GM12878 (cell line): Measurements from ENCODE around the gene HELZ. TPM values are rescaled to one million over a fixed set of nuclear protein-coding genes. Genes with fewer than 3 reads are reported as not detected.
A peak's percentile ranks its signal among the peaks of the same experiment; 100 is the strongest.

Experiments used
- ATAC-seq: fragments of 200-7000 bp; cut with Tn5 transposase; 3 replicates; pipeline ENCODE4 v1.9.1; 2020; ENCODE audit warnings: mild to moderate bottlenecking, moderate library complexity
- BruUV-seq: library from RNA; stranded (reverse); fragments of 400-500 nt; replicated peaks from 2 replicates; lab custom pipeline; 2021; lab: Mats Ljungman, UMichigan
- CTCF ChIA-PET: fragments of 300-600 bp; sonication (Branson Sonifier 250); formaldehyde crosslinking; extraction: SDS; loops from one replicate; lab custom pipeline; 2021; ENCODE audit warnings: inconsistent platforms; lab: Yijun Ruan, JAX
- POLR2A ChIA-PET: fragments of 350-600 bp; formaldehyde crosslinking; extraction: SDS; loops from one replicate; lab custom pipeline; 2021; ENCODE audit warnings: inconsistent platforms; lab: Charles Lee
- RAD21 ChIA-PET: fragments of 300-600 bp; sonication (Branson Sonifier 250); formaldehyde crosslinking; loops from one replicate; lab custom pipeline; 2023; ENCODE audit warnings: antibody characterized with exemption; ENCODE audit not compliant: unreplicated experiment; lab: Charles Lee
- SMC1A ChIA-PET: fragments of 300-600 bp; sonication (Branson Sonifier 250); formaldehyde crosslinking; loops from one replicate; lab custom pipeline; 2023; ENCODE audit not compliant: unreplicated experiment, uncharacterized antibody; lab: Charles Lee
- DNase-seq: peaks from one replicate; pipeline ENCODE4 v3.0.0-alpha.2; 2011; ENCODE audit warnings: low read depth, low spot score
- FAIRE-seq: peaks from 3 replicates; lab custom pipeline; 2011; peaks lifted over from hg19 to GRCh38; lab: Jason Lieb, UNC
- H2AFZ ChIP-seq: 2 replicates; pipeline ENCODE4 v1.6.0; 2011; ENCODE audit warnings: low read depth, low read length, control low read depth; ENCODE audit not compliant: control insufficient read depth
- H3K27ac ChIP-seq: 2 replicates; pipeline ENCODE4 v1.5.1; 2011; ENCODE audit warnings: control low read depth; ENCODE audit not compliant: control insufficient read depth, insufficient read depth
- H3K27me3 ChIP-seq, 2 experiments: replicated peaks in 1 of 2; 2 replicates each; pipeline versions ENCODE4 v1.6.0 to v1.6.1; 2011; ENCODE audit warnings: low read length in 1 of 2; ENCODE audit not compliant: control insufficient read depth in 2 of 2, insufficient read depth in 2 of 2
- H3K36me3 ChIP-seq, 2 experiments: 2 replicates each; pipeline ENCODE4 v1.5.1; 2011; ENCODE audit warnings: low read length in 1 of 2; ENCODE audit not compliant: control insufficient read depth in 2 of 2, insufficient read depth in 2 of 2
- H3K4me1 ChIP-seq: 2 replicates; pipeline ENCODE4 v1.6.1; 2011; ENCODE audit warnings: mild to moderate bottlenecking, low read length, moderate library complexity, mixed read lengths; ENCODE audit not compliant: control insufficient read depth, insufficient read depth
- H3K4me2 ChIP-seq: 2 replicates; pipeline ENCODE4 v1.6.0; 2011; ENCODE audit warnings: control low read depth; ENCODE audit not compliant: control insufficient read depth, insufficient read depth
- H3K4me3 ChIP-seq: fragments of 200-600 bp; sonication (generic); 2 replicates; pipeline ENCODE4 v1.5.1; 2016
- H3K79me2 ChIP-seq: 2 replicates; pipeline ENCODE4 v1.6.0; 2011; ENCODE audit warnings: low read length; ENCODE audit not compliant: control insufficient read depth, insufficient read depth
- H3K9ac ChIP-seq: 2 replicates; pipeline ENCODE4 v1.8.0; 2011; ENCODE audit warnings: low read length, control low read depth, mixed read lengths; ENCODE audit not compliant: control insufficient read depth, insufficient read depth
- H3K9me3 ChIP-seq: replicated peaks from 3 replicates; pipeline ENCODE4 v1.5.1; 2011; ENCODE audit warnings: mild to moderate bottlenecking, low read length; ENCODE audit not compliant: control insufficient read depth, insufficient read depth
- H4K20me1 ChIP-seq: 2 replicates; pipeline ENCODE4 v1.6.0; 2011; ENCODE audit not compliant: control insufficient read depth, insufficient read depth
- BCL11A ChIP-seq: IDR thresholded peaks from 2 replicates; pipeline ENCODE4 v1.6.1; 2011; ENCODE audit warnings: low read depth, low read length
- CHD4 ChIP-seq: fragments of 200-600 bp; sonication (generic); IDR thresholded peaks from 2 replicates; pipeline ENCODE4 v1.6.1; 2016; ENCODE audit warnings: mild to moderate bottlenecking
- CREM ChIP-seq: IDR thresholded peaks from 2 replicates; pipeline ENCODE4 v1.6.1; 2014; ENCODE audit warnings: antibody characterized with exemption, low read depth
- EED ChIP-seq: sonication (generic); IDR thresholded peaks from 2 replicates; pipeline ENCODE4 v1.6.1; 2016; ENCODE audit warnings: antibody characterized with exemption, low read depth
- EP300 ChIP-seq, 2 experiments: fragments of 150-350 bp in 1 of 2; IDR thresholded peaks; 2 replicates each; pipeline ENCODE4 v1.6.1; 2011 to 2012; ENCODE audit warnings: low read depth in 2 of 2, low read length in 2 of 2, borderline replicate concordance in 1 of 2, improper control_type of control experiment in 1 of 2, inconsistent platforms in 1 of 2; ENCODE audit not compliant: control insufficient read depth in 1 of 2
- HDAC2 ChIP-seq: fragments of 200-600 bp; sonication (generic); IDR thresholded peaks from 2 replicates; pipeline ENCODE4 v1.6.1; 2017
- MAX ChIP-seq: IDR thresholded peaks from 2 replicates; pipeline ENCODE4 v1.6.1; 2012; ENCODE audit warnings: low read depth, low read length, improper control_type of control experiment
- ZNF24 ChIP-seq: fragments of 450-650 bp; IDR thresholded peaks from 2 replicates; pipeline ENCODE4 v1.6.1; 2017; ENCODE audit warnings: antibody characterized with exemption, mild to moderate bottlenecking
- WGBS: methylation state at CpG from one replicate; pipeline ENCODE4 v1.1.6; 2016; ENCODE audit warnings: low lambda C conversion rate; ENCODE audit not compliant: insufficient replicate concordance, insufficient coverage; ENCODE audit errors: missing lambda C conversion rate; 5-methylcytosine and 5-hydroxymethylcytosine counted together
- in situ Hi-C: fragments of 300-500 bp; cut with MboI; formaldehyde crosslinking; loops from 9 replicates; pipeline ENCODE4 v1.14.3; 2018; ENCODE audit warnings: mixed read lengths
- intact Hi-C: fragments of 100-400 bp; cut with micrococcal nuclease; formaldehyde crosslinking; loops from one replicate; pipeline ENCODE4 v1.14.2; 2022; ENCODE audit not compliant: unreplicated experiment
- polyA plus RNA-seq, 11 experiments: library from polyadenylated mRNA; depleted of rRNA in 4 of 11; unstranded in 6 of 11; stranded (reverse) in 5 of 11; fragments of >200 nt; fragmentation: Nextera tagmentation in 4 of 11; fragmentation: Illumina TruSeq in 1 of 11; extraction: Ambion mirVana in 4 of 11; extraction: Trizol in 1 of 11; gene quantifications; 1 replicate in 1 of 11; 2 replicates in 10 of 11; pipeline versions ENCODE4 v1.2.1 to v1.2.3, GENCODE V29; 2011 to 2016; ENCODE audit warnings: inconsistent platforms in 2 of 11, missing spikeins in 2 of 11, low read depth in 1 of 11
- total RNA-seq, 4 experiments: library from RNA; depleted of rRNA in 3 of 4; stranded (reverse); fragments of >200 nt in 3 of 4; fragmentation: Illumina TruSeq in 1 of 4; extraction: Trizol in 1 of 4; gene quantifications; 2 replicates each; pipeline versions ENCODE4 v1.2.1 to v1.2.3, GENCODE V29; 2013 to 2021

The HELZ gene
- total and polyA plus RNA-seq, 10 of the 15 experiments (the other 5 are each of a cell fraction or from before 2014, with no cell fraction given): 1.5 to 36.8 (median 19.1) TPM

GRCh38 chr17:67085406-67085805, 159.6 kb downstream of the HELZ start:
- Histone ChIP-seq H2AFZ (no peak overlapping the region), H3K27me3 (no peaks in the 10 kb centered on the region), H3K9ac (no peak overlapping the region), H4K20me1 (no peaks in the 10 kb centered on the region), H3K27ac (no peak overlapping the region), H3K4me2 (no peak overlapping the region), H3K4me1 (peaks cover 15% of the 10 kb centered on the region), H3K9me3 (no peaks in the 10 kb centered on the region), H3K36me3 (peaks cover 2 to 6% of the 10 kb centered on the region in 2 experiments), H3K4me3 (no peak overlapping the region), H3K79me2 (no peaks in the 10 kb centered on the region; the same call in 1 of the 2 replicates)
- CTCF ChIA-PET: interaction anchor here (1.6 kb wide), 1 partner anchor 368 kb away, joined by 5 read pairs; no protein-coding TSS in a partner anchor
- RAD21 ChIA-PET: interaction anchor here (1.1 kb wide), 1 partner anchor 9 kb away, joined by 3 read pairs; no protein-coding TSS in a partner anchor
- POLR2A ChIA-PET: interaction anchor here (0.6 kb wide), 1 partner anchor 49 kb away, joined by 7 read pairs; no protein-coding TSS in a partner anchor
- no peak for DNase-seq
- WGBS: 92% methylated on average over 3 of the region's 3 CpGs
- TSS peak; percentile 36 for BruUV-seq
- in situ Hi-C loops: no loop called here
- no peak for ATAC-seq
- no peak for TF ChIP-seq EP300 (IDR thresholded peaks at IDR 0.05; ENCODE audit: borderline replicate concordance in 1 of 2, control insufficient read depth in 1 of 2, low read depth in 2 of 2, low read length in 2 of 2)
- TF ChIP-seq CREM: no peak
- no peak for TF ChIP-seq BCL11A
- no peak for TF ChIP-seq CHD4
- no peak for TF ChIP-seq MAX
- TF ChIP-seq HDAC2: no peak
- no peak for TF ChIP-seq ZNF24
- TF ChIP-seq EED: no peak
- intact Hi-C loops: no loop called here
- SMC1A ChIA-PET: no interaction called here
- FAIRE-seq: no peak
